Stomach (tissue), 9 donors: ENCODE data around the gene CREM. TPM values are rescaled to one million over a fixed set of nuclear protein-coding genes. Genes with fewer than 3 reads are reported as not detected.

ENCODE experiments used
- DNase-seq, 2 donors: peaks; one replicate each; pipeline versions ENCODE4 v3.0.0 to v3.0.0-alpha.2; 2013 to 2019
- H3K27ac ChIP-seq, 5 donors: fragments of 200-600 bp in 4 of 5; sonication (generic) in 4 of 5; one replicate each; pipeline ENCODE4 v1.5.1; 2013 to 2019; ENCODE audit warnings: mild to moderate bottlenecking in 1 of 5, moderate library complexity in 1 of 5
- H3K27me3 ChIP-seq, 3 donors: fragments of 200-600 bp; sonication (generic); one replicate each; pipeline ENCODE4 v1.5.1; 2017 to 2019; ENCODE audit warnings: mixed run types in 1 of 3
- H3K36me3 ChIP-seq, 4 donors: fragments of 200-600 bp; sonication (generic); 1 replicate in 3 of 4; 2 replicates in 1 of 4; pipeline ENCODE4 v1.5.1; 2016 to 2019
- H3K4me1 ChIP-seq, 4 donors: fragments of 200-600 bp; sonication (generic); one replicate each; pipeline ENCODE4 v1.5.1; 2016 to 2019
- H3K4me3 ChIP-seq, 4 donors: fragments of 200-600 bp; sonication (generic) in 3 of 4; one replicate each; pipeline ENCODE4 v1.5.1; 2016 to 2019; ENCODE audit warnings: mild to moderate bottlenecking in 1 of 4
- H3K9me3 ChIP-seq, 4 donors: fragments of 200-600 bp; sonication (generic); one replicate each; pipeline ENCODE4 v1.5.1; 2016 to 2019
- CTCF ChIP-seq, 7 experiments: fragments of 450-650 bp in 4 of 7; fragments of 200-600 bp in 3 of 7; sonication (generic) in 3 of 7; IDR thresholded peaks; one replicate each; pipeline ENCODE4 v1.5.1; 2016 to 2019; ENCODE audit warnings: antibody characterized with exemption in 7 of 7, control low read depth in 2 of 7, mild to moderate bottlenecking in 1 of 7
- EP300 ChIP-seq: sonication (generic); formaldehyde crosslinking; IDR thresholded peaks from one replicate; pipeline ENCODE4 v1.6.1; 2017; ENCODE audit warnings: antibody characterized with exemption
- POLR2A ChIP-seq, 4 donors: fragments of 450-650 bp; IDR thresholded peaks; one replicate each; pipeline ENCODE4 v1.6.1; 2016; ENCODE audit warnings: antibody characterized with exemption in 4 of 4, control low read depth in 2 of 4, mild to moderate bottlenecking in 1 of 4, moderate library complexity in 1 of 4
- POLR2AphosphoS5 ChIP-seq, 3 donors: sonication (generic); formaldehyde crosslinking; IDR thresholded peaks; one replicate each; pipeline ENCODE4 v1.6.1; 2016; ENCODE audit warnings: antibody characterized with exemption in 3 of 3
- WGBS, 5 donors: extraction: QIAGEN DNeasy Blood & Tissue Kit in 3 of 5; methylation state at CpG; one replicate each; pipeline versions ENCODE4 v1.1.5 to v1.1.7; 2013 to 2018; 5-methylcytosine and 5-hydroxymethylcytosine counted together
- intact Hi-C: fragments of 100-400 bp; cut with DNase I; formaldehyde crosslinking; loops from one replicate; pipeline ENCODE4 v1.15.1; 2023; ENCODE audit warnings: low total_unique reads
- polyA plus RNA-seq, 3 donors: library from polyadenylated mRNA; stranded (reverse); fragments of 200-250 nt; gene quantifications; one replicate each; pipeline ENCODE4 v1.2.3, GENCODE V29; 2013
- total RNA-seq, 5 donors: library from RNA; depleted of rRNA; stranded (reverse); fragments of >200 nt; gene quantifications; one replicate each; pipeline versions ENCODE4 v1.1.0 to v1.2.3, GENCODE V29; 2014 to 2016
- donor health status: healthy with polysubstance abuse.
- donor health status: Bipolar disorder and iron deficiency.
- donor health status: healthy.

Gene CREM
- total and polyA plus RNA-seq, 8 donors: 9.6 to 67.8 (median 32.7) TPM

- no peak overlapping the region for H3K4me3 ChIP-seq
- TF ChIP-seq CTCF (IDR thresholded peaks at IDR 0.05) (no peak), EP300 (no peak), POLR2AphosphoS5 (IDR thresholded peaks at IDR 0.05) (no peak), POLR2A (IDR thresholded peaks at IDR 0.05) (no peak)
- H3K9me3 ChIP-seq: peaks cover 0 to 4% (median 0%) of the 10 kb centered on the region in 4 donors
- H3K36me3 ChIP-seq: no peaks in the 10 kb centered on the region
- no peaks in the 10 kb centered on the region for H3K27me3 ChIP-seq
- intact Hi-C loops: no loop called here
- H3K27ac ChIP-seq: no peak overlapping the region
- no peaks in the 10 kb centered on the region for H3K4me1 ChIP-seq
- 55 to 73% (median 62%) methylated on average over 5 of the region's 5 CpGs for WGBS, 5 donors
- no peak for DNase-seq
These were observed 45.9 kb downstream of the CREM start for GRCh38 chr10:35172574-35172973.

- peaks cover 0 to 3% (median under 1%) of the 10 kb centered on the region in 4 donors for H3K4me1 ChIP-seq
- peaks cover 0 to 5% (median 0%) of the 10 kb centered on the region in 4 donors for H3K36me3 ChIP-seq
- H3K9me3 ChIP-seq: no peaks in the 10 kb centered on the region
- no peak for TF ChIP-seq POLR2A (IDR thresholded peaks at IDR 0.05)
- TF ChIP-seq POLR2AphosphoS5 (IDR thresholded peaks at IDR 0.05): no peak
- no peak for TF ChIP-seq EP300
- TF ChIP-seq CTCF (IDR thresholded peaks at IDR 0.05): no peak
- H3K27ac ChIP-seq: peak overlapping the region in 1 of 5 donors; percentile 11
- no peak for DNase-seq
- intact Hi-C loops: no loop called here
- whole genome bisulfite sequencing, 5 donors: 86 to 94% (median 93%) methylated on average over 9 of the region's 9 CpGs
- H3K4me3 ChIP-seq: no peak overlapping the region
- H3K27me3 ChIP-seq: no peaks in the 10 kb centered on the region
These were observed 51.7 kb downstream of the CREM start for GRCh38 chr10:35178331-35178730.

GRCh38 chr10:35182631-35183510 is 56.2 kb downstream of the CREM start:
- 73 to 83% (median 78%) methylated on average over 8 of the region's 8 CpGs for WGBS, 5 donors

More at GRCh38 chr10:35182631-35183510, 56.2 kb downstream of the CREM start:
- peaks cover 0 to 13% (median 4%) of the 10 kb centered on the region in 4 donors for H3K4me1 ChIP-seq
- no peak for DNase-seq
- intact Hi-C loops: no loop called here
- H3K4me3 ChIP-seq: no peak overlapping the region
- no peak for TF ChIP-seq CTCF (IDR thresholded peaks at IDR 0.05)
- no peak for TF ChIP-seq POLR2A (IDR thresholded peaks at IDR 0.05)
- no peak for TF ChIP-seq EP300
- TF ChIP-seq POLR2AphosphoS5 (IDR thresholded peaks at IDR 0.05): no peak
- H3K27ac ChIP-seq: no peak overlapping the region
- no peaks in the 10 kb centered on the region for H3K27me3 ChIP-seq
- H3K9me3 ChIP-seq: no peaks in the 10 kb centered on the region
- peaks cover 0 to 5% (median 0%) of the 10 kb centered on the region in 4 donors for H3K36me3 ChIP-seq
